Ovary (tissue), 9 donors: Measurements from ENCODE around the gene ROPN1L. TPM values are rescaled to one million over a fixed set of nuclear protein-coding genes. Genes with fewer than 3 reads are reported as not detected.
"Not testable (repeated sequence)": the region's sequence is repeated elsewhere in the genome, so short reads cannot be mapped to it uniquely, and the experiment has no call there.

Experiments
- DNase-seq, 5 donors: peaks; one replicate each; pipeline ENCODE4 v3.0.0-alpha.2; 2019 to 2020
- H3K27ac ChIP-seq, 2 donors: fragments of 200-600 bp; one replicate each; pipeline versions ENCODE4 v1.5.1 to v1.8.0; 2019 to 2022
- H3K27me3 ChIP-seq: fragments of 200-600 bp; one replicate; pipeline ENCODE4 v1.8.0; 2022
- H3K36me3 ChIP-seq: fragments of 200-600 bp; sonication (generic); one replicate; pipeline ENCODE4 v1.5.1; 2019
- H3K4me1 ChIP-seq: one replicate; pipeline ENCODE4 v1.8.1; 2013; ENCODE audit warnings: mild to moderate bottlenecking, moderate library complexity; ENCODE audit not compliant: insufficient read depth
- H3K4me3 ChIP-seq: fragments of 200-600 bp; sonication (generic); one replicate; pipeline ENCODE4 v1.5.1; 2017
- H3K9me3 ChIP-seq, 2 donors: fragments of 200-600 bp in 1 of 2; sonication (generic) in 1 of 2; one replicate each; pipeline versions ENCODE4 v1.5.1 to v1.8.1; 2013 to 2019; ENCODE audit warnings: mild to moderate bottlenecking in 1 of 2, moderate library complexity in 1 of 2
- CTCF ChIP-seq, 3 donors: fragments of 450-650 bp in 2 of 3; fragments of 200-600 bp in 1 of 3; IDR thresholded peaks; one replicate each; pipeline versions ENCODE4 v1.5.1 to v1.8.0; 2016 to 2022; ENCODE audit warnings: antibody characterized with exemption in 3 of 3, mild to moderate bottlenecking in 1 of 3
- EP300 ChIP-seq: sonication (generic); formaldehyde crosslinking; IDR thresholded peaks from one replicate; pipeline ENCODE4 v1.6.1; 2017; ENCODE audit warnings: antibody characterized with exemption
- POLR2A ChIP-seq: fragments of 450-650 bp; IDR thresholded peaks from one replicate; pipeline ENCODE4 v1.6.1; 2017; ENCODE audit warnings: antibody characterized with exemption, mild to moderate bottlenecking, moderate library complexity
- WGBS, 3 donors: extraction: QIAGEN DNeasy Blood & Tissue Kit in 1 of 3; methylation state at CpG; one replicate each; pipeline versions ENCODE4 v1.1.5 to v1.1.7; 2013 to 2017; 5-methylcytosine and 5-hydroxymethylcytosine counted together
- intact Hi-C, 4 donors: fragments of 100-400 bp; cut with DNase I; formaldehyde crosslinking; loops; one replicate each; pipeline versions ENCODE4 v1.11.0 to v1.15.1; 2022 to 2023
- polyA plus RNA-seq, 2 donors: library from polyadenylated mRNA; stranded (reverse); fragments of 200-250 nt in 1 of 2; fragments of 350-450 nt in 1 of 2; fragmentation: Illumina TruSeq in 1 of 2; extraction: RNeasy Lipid Tissue Mini Kit (QIAGEN cat#74804) in 1 of 2; gene quantifications; one replicate each; pipeline ENCODE4 v1.2.3, GENCODE V29; 2013 to 2014
- total RNA-seq, 7 donors: library from RNA; depleted of rRNA in 2 of 7; stranded (reverse); fragments of >200 nt in 2 of 7; fragmentation: NEBNext Ultra II Directional in 3 of 7; extraction: Animal tissue kit (Norgen Biotek cat#: 25700) in 3 of 7; gene quantifications; one replicate each; pipeline versions ENCODE4 v1.1.0 to v1.2.4, GENCODE V29; 2016 to 2023
- donor health status: DM: no; HTN: no; CAD: no; lungs with moderate emphysema.
- donor health status: DM: no; HTN: no; CAD: no.
- donor health status: Bipolar disorder and iron deficiency.
- donor health status: DM: yes; HTN: yes; CAD: no.
- donor health status: DM: no; HTN: no; CAD: no.
- donor health status: DM: yes; HTN: yes; CAD: no.

Gene ROPN1L
- total and polyA plus RNA-seq, 9 donors, result 0.30 to 51.9 (median 2.4) TPM; not detected in 3

GRCh38 chr5:10490927-10491672, 49.4 kb downstream of the ROPN1L start:
- no peak for TF ChIP-seq CTCF (IDR thresholded peaks at IDR 0.05)
- no peak for TF ChIP-seq EP300
- Histone ChIP-seq H3K27me3 (no peaks in the 10 kb centered on the region), H3K9me3 (peaks cover 0 to 3% of the 10 kb centered on the region in 2 donors), H3K27ac (no peak overlapping the region), H3K36me3 (no peaks in the 10 kb centered on the region), H3K4me1 (no peaks in the 10 kb centered on the region), H3K4me3 (no peak overlapping the region)
- 69 to 73% (median 72%) methylated on average over 14 of the region's 14 CpGs for WGBS, 3 donors
- intact Hi-C loops, result no loop called here
- DNase-seq, result no peak

GRCh38 chr5:10491673-10492026, 50.0 kb downstream of the ROPN1L start:
- H3K4me3 ChIP-seq, result no peak overlapping the region
- no peaks in the 10 kb centered on the region for H3K4me1 ChIP-seq
- TF ChIP-seq POLR2A (no peak), EP300 (no peak), CTCF (IDR thresholded peaks at IDR 0.05) (no peak)
- no peak for DNase-seq
- no peak overlapping the region for H3K27ac ChIP-seq
- H3K27me3 ChIP-seq, result no peaks in the 10 kb centered on the region
- H3K9me3 ChIP-seq, result peaks cover 0 to 3% of the 10 kb centered on the region in 2 donors
- intact Hi-C loops, result no loop called here
- 81 to 88% (median 84%) methylated on average over 9 of the region's 9 CpGs for WGBS, 3 donors
- no peaks in the 10 kb centered on the region for H3K36me3 ChIP-seq

GRCh38 chr5:10493884-10494283, 52.2 kb downstream of the ROPN1L start:
- H3K36me3 ChIP-seq, result no peaks in the 10 kb centered on the region
- no peak overlapping the region for H3K27ac ChIP-seq
- no peak for DNase-seq
- H3K9me3 ChIP-seq, result peaks cover 0 to 3% of the 10 kb centered on the region in 2 donors
- no peaks in the 10 kb centered on the region for H3K4me1 ChIP-seq
- intact Hi-C loops, result no loop called here
- no peak overlapping the region for H3K4me3 ChIP-seq
- H3K27me3 ChIP-seq, result no peaks in the 10 kb centered on the region
- WGBS, 3 donors, result 79 to 83% (median 81%) methylated on average over 4 of the region's 4 CpGs
- TF ChIP-seq CTCF (IDR thresholded peaks at IDR 0.05) (no peak), EP300 (no peak), POLR2A (no peak)

DNA sequence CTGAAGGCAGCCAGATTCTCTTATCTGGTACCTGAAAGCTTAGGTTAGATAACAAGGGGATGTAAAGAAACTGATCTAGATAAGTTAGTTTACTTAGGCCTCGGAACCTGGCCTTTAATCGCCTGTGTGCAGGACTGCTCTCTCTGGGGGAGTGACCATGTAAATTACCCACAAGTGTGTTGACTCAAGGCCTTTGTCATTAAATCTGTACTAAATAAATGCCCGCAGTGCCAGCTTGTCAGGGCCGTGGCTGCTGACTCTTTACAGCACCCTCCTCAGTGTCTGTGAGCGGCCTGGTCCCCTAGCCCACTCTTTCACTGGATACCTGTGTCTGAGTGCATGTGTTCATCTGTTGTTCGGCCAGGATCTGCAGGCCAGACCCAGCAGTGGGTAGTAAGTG, 52.8 kb downstream of the ROPN1L start:
- H3K4me1 ChIP-seq, H3K27me3 ChIP-seq, H3K27ac ChIP-seq, H3K9me3 ChIP-seq, DNase-seq, H3K36me3 ChIP-seq, H3K4me3 ChIP-seq, intact Hi-C loops: not testable (repeated sequence)
- WGBS, 3 donors, result 88% methylated on average over 6 of the region's 6 CpGs

DNA sequence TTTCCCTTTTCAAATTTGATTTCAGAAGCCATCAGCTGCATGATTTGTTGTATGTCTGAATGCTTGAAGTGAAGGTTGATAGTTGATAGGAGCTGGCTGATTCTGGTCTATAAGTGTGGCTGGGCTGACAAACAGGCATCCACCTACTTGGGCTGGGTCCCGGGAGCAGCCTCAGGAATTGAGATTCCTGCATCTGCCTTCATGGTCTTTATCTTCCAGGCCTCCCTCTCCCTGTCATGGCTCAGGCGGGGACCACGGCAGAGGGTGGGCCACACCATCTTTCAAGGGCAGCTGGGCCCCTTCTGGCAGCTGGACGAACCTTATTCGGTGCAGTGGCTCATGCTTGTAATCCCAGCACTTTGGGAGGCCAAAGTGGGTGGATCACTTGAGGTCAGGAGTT, 55.9 kb downstream of the ROPN1L start:
- DNase-seq, result no peak
- TF ChIP-seq POLR2A, result no peak
- TF ChIP-seq CTCF (IDR thresholded peaks at IDR 0.05), result no peak
- TF ChIP-seq EP300, result no peak
- peaks cover 0 to 3% of the 10 kb centered on the region in 2 donors for H3K9me3 ChIP-seq
- H3K36me3 ChIP-seq, result no peaks in the 10 kb centered on the region
- no peak overlapping the region for H3K27ac ChIP-seq
- WGBS, 3 donors, result 47 to 55% (median 48%) methylated on average over 5 of the region's 5 CpGs
- no peak overlapping the region for H3K4me3 ChIP-seq
- intact Hi-C loops, result no loop called here
- H3K4me1 ChIP-seq, result no peaks in the 10 kb centered on the region
- no peaks in the 10 kb centered on the region for H3K27me3 ChIP-seq
